GM18520 (cell line): ENCODE results near the gene LIFR.
"Not testable (repeated sequence)": the region's sequence is repeated elsewhere in the genome, so short reads cannot be mapped to it uniquely, and the experiment has no call there.

ENCODE experiments used
- ATAC-seq: cut with Tn5 transposase; IDR thresholded peaks from one replicate; pipeline ENCODE4 v1.9.1; 2021; ENCODE audit not compliant: unreplicated experiment

LIFR gene

DNA sequence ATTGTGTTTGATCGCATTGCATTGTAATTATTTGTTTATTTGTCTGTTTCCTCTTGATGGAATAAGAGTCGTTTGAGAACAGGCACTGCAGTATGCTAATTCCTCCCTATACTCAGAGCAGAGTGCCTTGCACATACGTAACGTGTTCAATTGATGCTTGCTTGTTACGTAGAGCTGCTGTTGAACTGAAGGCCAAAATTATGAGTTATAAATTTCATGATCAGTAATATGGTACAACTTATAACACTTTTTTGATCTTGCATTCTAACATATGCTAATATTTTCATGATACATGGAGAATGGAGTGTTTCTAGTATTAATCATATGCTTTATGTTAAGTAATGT, 26.5 kb upstream of the LIFR start:
- no peak for ATAC-seq

DNA sequence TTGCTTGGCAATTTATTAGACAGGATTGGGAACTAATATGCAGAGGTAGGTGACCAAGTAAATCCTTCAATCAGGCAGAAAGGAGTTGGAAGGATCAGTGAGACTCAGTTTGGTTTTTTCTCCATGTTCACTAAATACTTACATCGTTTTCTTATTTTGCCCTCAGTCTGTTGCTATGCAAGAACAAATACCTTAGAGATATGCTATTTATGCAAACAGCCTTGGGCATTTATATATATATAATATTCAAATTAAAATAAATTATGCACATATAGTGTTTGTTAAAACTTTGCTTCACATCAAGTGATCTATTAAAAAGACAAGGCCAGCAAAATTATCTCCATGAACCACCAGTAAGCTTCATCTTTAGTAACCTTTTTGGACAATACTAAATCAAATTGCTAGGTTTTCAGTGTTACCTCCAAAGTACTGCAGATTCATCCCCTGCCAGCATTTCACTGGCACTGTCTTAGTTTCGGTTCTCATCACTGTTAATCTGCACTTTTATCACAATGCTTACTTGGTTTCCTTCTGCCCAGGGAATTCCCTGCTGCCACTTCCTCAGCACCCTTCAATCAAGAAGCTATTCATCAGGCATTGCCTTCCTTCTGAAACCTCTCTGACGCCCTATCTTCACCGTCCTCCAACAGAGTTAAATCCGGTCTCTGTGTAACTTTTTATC, 26.0 kb upstream of the LIFR start:
- no peak for ATAC-seq

DNA sequence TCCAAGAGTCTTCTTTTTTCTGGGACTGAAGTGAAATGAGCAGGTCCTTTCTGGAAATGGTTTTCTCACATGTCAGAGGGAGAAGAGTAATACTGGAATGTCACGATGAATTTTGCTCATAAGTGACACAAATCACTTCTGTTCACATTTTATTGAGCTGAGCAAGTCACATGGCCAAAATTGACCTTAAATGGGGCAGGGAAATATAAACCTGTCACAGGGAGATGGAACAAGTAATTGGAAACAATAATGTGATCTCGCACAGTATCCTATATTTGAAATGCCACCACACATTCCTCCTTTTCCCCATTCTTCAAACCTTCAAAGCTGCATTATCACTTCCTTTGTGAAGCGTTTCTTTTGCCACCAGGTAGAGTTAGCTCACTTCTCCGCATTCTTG, 25.2 kb upstream of the LIFR start:
- no peak for ATAC-seq

DNA sequence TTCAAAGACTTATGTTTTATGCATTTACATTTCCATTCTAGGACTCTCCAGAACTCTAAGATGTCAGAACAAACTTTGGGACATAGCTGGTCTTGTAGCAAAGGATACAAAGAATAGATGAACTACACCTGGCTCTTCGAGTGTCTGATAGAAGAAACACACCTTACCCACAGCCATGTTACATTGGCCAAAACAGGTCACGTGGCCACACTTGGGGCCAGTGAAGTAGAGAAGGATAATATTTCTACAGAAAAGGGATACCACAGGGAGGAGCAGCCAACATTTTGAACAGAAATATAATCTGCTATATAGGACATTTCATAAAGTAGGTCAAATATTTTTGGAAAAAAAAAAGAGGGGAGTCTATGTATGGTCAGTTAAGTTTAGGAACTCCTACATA, 22.7 kb upstream of the LIFR start:
- no peak for ATAC-seq

DNA sequence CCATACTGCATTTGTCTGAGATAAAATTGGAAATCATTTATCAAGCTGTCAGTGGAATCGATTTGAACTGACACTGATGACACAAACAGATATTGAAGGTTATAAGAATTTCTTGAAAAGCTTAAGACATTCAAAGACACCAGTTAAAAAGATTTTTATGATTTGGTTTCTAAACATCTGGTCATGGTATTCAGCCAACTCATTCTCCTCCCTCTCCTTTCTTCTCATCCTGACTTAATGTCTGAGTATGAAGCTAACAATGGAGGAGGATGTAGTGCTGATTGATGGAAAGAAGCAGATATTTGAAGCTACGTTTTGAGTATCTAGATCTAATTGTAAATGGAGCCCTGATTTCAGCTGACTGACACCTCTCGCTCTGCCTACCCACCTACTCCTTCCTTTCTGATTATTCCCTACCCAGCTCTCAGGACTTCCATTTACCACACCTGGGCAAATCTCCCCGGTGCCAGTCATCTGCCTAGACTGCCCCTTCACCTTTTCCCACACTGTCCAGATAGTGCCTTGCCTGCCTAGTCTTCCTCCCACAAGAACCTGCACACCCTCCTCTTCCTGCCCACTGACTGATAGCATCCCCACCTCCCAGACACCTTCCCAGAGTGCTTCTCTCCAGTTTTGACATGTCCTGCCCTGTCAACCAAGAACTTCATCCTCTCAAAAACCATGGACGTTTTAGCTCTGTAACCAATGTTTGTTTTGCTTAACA, 20.7 kb upstream of the LIFR start:
- no peak for ATAC-seq

DNA sequence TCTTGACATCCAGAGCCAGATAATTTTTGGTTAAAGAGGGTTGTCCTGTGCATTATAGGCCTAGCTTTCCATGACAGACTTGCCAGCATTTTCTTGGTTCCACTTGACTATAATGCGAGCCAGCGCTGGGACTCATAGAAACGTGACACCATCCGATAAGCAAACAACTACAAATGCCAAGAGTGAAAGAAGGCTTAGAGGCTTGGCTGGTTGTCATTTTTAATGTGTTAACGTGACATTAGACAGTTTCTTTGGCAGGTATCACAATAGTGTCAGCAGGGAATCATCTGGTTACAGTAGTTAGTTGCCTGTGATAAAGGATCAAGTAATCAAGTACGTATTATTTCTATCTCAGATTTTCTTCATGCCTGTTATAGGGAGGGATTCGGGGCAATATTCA, 20.0 kb upstream of the LIFR start:
- ATAC-seq = no peak

DNA sequence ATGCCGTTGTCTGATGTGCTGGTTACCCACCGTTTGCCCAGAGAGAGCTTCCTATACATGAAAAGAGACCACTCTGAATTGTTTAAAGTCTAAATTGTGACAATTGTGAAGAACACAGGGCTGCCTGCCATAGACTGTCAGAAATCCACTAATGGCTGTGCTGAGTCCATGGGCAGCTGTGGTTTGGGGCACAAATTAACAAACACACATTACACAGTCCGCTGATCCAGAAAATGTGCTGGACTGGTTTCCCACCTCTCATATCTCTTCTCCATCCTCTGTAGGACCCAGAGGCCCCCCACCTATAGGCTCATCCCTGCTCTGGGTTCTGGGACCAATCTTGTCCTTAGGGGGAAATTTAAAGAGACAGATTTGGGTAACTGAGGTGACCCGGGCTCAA, 19.0 kb upstream of the LIFR start:
- no peak for ATAC-seq

DNA sequence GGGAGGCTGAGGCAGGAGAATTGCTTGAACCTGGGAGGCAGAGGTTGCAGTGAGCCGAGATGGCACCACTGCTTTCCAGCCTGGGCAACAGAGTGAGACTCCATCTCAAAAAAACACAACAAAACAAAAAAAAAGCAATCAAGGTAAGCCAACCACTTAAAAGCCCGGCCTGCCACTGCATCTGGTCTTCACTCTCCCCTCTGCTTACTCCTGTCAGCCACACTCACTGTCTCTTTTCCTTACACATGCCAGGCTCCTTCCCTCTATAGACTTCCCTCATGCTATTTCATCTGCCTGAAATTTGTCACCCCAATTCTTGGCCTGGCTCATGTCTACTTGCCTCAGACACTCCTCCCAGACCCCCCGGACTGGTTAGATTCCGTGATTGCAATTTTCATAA, 17.6 kb upstream of the LIFR start:
- no peak for ATAC-seq

DNA sequence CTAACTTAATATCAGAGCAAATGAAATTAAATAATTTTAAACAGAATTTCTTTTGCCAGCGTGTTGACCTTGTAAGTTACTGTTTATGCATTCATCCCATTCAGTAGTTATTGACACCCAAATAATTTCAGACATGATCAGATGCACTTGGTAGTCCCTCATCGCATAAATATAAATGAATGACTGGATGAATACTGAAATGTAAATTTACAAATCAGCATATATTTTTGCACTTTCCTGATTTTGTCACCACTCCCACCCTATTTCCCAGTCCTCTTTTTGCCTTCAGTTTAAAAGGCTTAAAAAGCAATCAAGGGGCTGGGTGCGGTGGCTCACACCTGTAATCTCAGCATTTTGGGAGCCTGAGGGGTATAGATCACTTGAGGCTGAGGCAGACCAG, 17.1 kb upstream of the LIFR start:
- ATAC-seq = no peak

DNA sequence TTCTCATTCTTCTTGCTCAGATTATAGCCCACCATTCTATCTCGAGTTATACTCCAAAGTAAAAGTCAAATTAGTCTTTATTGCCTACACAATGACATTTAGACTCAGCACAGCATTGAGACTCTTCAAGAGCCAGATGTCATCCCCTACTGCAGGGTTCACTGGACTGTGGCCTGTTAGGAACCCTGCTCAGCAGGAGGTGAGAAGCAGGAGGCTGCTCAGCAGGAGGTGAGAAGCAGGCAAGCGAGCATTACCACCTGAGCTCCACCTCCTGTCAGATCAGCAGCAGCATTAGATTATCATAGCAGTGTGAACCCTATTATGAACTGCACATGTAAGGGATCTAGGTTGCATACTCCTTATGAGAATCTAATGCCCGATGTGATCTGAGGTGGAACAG, 12.7 kb upstream of the LIFR start:
- ATAC-seq = no peak

DNA sequence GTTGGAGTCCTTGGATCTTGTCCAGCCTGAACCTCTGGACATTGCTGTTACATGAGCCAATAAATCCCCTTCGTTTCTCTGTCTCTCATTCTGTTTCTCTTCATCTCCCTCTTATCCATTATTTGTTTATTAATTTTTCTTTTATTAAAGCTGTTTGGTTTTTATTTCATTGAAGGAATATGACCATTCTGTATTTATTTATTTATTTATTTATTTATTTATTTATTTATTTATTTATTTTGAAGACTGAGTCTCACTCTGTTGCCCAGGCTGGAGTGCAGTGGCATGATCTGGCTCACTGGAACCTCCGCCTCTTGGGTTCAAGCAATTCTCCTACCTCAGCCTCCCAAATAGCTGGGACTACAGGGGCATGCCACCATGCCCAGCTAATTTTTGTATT, 10.9 kb upstream of the LIFR start:
- not testable (repeated sequence) for ATAC-seq

DNA sequence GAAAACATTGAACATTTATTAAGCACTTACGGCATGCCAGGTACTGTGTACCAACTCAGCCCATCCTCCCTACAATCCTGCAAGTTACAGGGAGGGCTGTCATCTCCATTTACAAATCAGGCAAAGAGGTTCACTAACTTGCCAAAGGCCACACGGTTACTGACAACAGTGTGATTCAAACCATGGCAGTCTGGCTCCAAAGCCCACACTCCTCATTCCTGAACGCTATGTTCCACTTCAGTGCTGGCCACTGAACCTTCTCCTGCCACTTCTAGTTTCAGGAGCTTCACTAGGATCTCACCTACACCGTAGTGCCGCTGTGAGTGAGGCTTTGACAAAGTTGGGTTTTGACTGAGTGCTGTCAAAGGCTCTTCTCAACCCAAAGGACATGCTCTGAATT, 7.2 kb upstream of the LIFR start:
- no peak for ATAC-seq

DNA sequence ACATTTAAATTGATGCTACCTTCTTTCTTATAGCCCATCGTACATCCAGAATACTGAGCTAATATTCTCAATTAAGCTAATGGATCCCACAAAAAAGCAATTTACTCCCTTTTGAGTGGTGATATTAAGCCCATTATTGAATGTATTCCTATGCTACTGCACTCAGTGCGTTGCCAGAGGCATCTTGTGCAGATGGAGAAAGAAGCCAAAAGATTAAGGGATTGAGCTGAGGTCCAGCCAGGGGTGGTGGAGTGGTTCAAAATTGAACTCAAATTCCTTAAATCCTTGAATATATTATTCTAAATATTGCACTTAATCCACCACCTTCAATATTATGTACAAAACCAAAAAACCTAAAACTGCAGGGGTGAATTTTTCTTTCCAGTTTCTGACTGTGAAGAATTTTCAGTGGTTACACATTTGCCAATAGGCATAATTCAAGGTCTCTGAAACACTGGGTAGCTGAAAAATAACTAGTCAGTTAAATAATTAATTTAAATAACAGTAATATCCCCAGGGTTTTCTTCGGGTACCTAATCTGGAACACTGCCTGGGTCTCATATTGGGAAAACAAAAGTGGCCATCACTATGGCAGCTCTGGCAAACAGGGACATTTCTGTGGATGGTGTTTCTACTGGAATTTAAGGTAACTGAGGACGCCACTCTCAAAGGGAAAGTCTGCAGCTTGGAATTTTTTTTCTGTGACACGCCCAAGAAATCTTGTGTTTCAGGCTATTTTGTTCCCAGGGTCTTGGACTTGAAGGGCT, 6.2 kb upstream of the LIFR start:
- ATAC-seq = no peak

DNA sequence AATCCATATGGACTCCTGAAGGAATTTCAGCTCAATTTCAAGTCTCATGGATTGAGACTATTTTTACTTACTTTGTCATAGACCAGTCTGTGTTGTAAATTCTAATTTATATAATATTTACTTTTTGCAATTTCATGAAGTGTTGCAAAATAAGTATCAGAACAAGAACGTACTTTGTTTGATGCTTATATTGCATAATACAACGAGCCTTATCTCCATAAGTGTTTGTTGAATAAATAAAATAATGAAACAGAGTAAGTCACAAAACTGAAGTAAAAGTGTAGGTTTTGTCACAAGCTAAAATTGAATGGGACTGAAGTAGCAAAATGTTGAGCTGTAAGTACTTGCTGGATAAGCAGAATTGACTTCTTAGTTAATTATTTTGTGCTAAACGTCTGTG, 3.0 kb upstream of the LIFR start:
- no peak for ATAC-seq

DNA sequence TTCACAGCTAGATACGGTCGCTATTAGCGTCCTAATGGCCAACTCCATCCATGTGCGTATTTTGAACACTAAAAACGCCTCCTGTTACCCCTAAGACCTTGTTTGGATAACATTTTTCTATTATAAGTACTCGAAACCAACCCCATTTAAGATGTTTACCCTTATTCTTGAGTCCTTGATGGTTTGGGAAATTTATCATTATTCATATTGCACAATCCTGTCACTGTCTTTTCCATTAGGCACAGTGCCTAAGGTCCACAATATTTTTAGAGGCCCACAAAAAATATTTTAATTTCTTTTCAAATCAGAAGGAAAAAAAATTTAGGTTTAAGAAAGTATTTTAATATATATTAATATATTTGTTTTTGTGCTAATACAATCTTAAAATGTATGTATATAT, 1.3 kb upstream of the LIFR start:
- ATAC-seq = no peak

DNA sequence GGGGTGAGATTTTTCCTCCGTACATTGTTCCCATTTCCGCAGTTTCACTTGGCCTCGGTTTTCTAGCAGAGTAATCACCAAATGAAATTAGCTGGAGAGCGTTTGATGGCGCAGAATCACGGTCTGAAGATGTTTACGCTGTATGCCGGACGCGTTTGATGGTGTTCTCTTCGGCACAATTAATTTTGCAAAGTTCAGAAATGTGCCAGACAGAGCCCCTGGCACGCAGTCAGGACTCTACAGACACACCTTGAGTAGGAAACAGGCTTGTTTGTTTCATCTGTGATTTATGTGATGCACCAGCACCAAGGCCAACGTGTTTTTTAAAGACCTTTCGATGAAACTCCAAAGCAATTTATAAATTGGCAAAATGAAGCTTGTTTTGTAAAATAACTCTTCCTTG, 863 bp upstream of the LIFR start:
- ATAC-seq = no peak

DNA sequence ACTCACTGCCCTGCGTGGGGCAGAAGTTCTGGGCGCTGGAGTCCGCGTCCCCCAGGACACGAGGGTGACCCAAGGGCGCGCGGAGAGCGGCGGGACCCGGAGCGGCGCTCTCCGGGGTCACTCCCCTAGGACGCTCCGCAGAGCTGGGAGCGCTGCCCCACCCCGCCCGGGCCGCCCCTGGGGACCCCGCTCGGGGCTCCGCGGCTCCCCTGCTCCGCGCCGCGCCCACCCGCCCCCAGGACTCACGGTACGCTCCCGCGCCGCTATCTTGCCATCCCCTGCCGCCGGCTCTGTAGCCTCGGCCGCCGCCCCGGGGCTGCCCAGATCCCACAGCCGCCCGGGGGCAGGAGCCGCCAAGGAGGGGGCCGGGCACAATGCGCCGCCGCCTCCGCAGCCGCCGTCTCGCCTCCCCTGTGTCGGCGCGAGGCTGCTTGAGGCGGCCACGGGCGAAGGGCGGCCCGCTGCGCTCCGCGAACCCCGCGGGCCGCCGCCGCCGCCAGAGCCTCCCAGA, 303 bp downstream of the LIFR start:
- no peak for ATAC-seq

DNA sequence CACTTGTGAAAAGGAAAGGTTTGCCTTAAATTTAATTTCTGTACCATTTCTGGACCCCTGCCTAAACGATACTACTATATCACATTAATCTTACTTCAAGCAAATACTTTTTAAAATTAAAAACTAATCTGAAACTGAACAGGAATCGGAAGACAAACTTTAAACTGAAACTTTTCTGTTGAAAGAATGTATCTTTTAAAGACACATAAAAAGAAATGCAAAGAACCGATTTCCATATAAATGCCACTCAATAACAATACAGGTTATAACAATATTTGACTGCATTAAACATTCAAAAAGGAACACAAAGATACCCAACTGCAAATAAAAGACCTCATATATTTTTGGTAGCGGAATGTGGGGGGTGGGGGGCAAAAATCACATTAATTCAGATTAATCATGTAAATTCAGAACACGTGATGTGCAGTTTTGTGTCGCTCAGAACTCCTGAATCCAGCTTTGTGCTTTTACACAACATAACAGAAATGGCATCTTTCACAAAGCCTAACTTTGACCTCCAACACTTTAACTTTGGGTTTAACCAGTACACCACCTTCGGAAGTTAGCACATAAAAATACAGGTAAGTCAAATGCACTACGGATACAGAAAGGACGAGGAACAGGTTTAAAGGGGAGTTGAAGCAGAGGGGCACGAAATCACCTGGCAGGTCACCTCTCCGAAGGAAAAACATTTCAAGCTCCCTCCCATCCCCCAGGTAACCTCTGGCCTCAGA, 925 bp downstream of the LIFR start:
- no peak for ATAC-seq

DNA sequence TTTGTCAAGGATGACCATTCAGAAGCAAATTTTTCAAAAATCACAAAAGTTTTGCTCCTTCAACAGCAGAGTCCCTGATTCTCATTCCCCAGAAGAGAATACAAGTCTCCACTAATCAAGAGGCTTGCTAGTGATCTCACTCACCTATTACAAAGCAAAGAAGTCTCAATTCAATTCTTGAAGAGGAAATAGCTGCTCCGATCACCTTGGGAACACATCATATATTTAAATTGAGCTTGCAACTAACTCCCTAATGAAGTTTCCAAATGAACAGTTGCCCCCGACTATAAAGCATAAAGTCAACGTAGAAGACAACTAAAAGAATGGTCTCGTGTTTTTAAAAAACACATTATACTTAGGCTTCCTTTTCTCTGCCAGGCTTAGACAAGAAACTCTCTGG, 1.6 kb downstream of the LIFR start:
- ATAC-seq = no peak

DNA sequence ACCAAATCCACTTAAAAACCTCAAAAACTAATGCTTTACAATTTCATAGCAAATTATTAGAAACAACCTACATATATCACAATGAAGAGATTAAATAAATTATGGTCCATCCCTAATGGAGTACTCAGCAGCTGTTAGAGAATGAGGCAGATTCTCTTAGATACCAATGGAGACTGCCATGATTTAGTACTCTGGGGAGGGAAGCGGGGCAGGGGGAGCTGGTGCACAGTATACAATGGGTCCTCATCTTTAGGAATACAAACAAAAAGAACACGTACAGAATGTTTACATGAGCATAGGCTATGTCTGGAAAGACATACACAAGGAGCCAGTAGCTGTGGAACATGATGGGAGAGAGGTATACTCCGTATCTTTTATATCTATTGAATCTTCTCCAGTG, 2.0 kb downstream of the LIFR start:
- ATAC-seq = no peak

DNA sequence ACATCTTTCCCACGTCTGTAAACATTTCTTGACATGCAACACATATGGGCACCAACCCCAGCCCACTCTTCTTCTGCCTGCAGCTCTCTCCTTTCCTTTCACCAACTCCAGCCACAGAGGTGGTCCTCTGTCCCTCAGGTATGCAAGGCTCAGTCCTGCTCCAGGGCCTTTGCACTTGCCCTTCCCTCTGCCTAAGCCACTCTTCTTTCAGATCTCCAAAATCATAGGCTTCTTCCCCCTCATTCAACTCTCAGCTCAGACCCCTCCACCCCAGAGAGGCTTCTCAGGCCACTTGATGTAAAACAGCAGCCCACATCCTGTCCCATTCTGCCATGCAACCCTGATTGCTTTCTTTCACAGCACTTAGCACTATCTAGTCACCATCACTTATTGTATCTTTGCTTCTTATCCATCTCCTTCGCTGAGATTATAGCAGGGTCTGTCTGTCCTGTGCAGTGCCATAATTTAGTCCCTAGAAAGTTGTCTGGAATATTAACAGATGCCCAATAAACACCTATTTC, 3.4 kb downstream of the LIFR start:
- ATAC-seq = no peak
